Nephron progenitor cell (in vitro differentiated cells): ENCODE results near the gene FCHO2.

ENCODE experiments used
- DNase-seq: peaks from one replicate; pipeline ENCODE4 v3.0.0; 2021
- H3K27ac Mint-ChIP-seq: 2 replicates; pipeline ENCODE4 v1.8.0; 2021; ENCODE audit warnings: mild to moderate bottlenecking, moderate library complexity, mixed read lengths
- H3K27me3 Mint-ChIP-seq: 2 replicates; pipeline ENCODE4 v1.8.0; 2021; ENCODE audit warnings: mild to moderate bottlenecking, low read depth, mixed read lengths; ENCODE audit not compliant: poor library complexity
- H3K36me3 Mint-ChIP-seq: 2 replicates; pipeline ENCODE4 v1.8.0; 2021; ENCODE audit warnings: low read depth, mixed read lengths
- H3K4me1 Mint-ChIP-seq: 2 replicates; pipeline ENCODE4 v1.8.0; 2021; ENCODE audit warnings: mixed read lengths
- H3K4me3 Mint-ChIP-seq: 2 replicates; pipeline ENCODE4 v1.8.0; 2021; ENCODE audit warnings: mild to moderate bottlenecking, moderate library complexity, mixed read lengths
- H3K9me3 Mint-ChIP-seq: 2 replicates; pipeline ENCODE4 v1.8.0; 2021; ENCODE audit warnings: mild to moderate bottlenecking, moderate library complexity, mixed read lengths
- TF ChIP-seq, protein P1 (sequence below): fragments of 200-600 bp; sonication (generic); IDR thresholded peaks from 2 replicates; pipeline ENCODE4 v1.5.0; 2021; ENCODE audit warnings: antibody characterized with exemption

FCHO2 gene, protein sequence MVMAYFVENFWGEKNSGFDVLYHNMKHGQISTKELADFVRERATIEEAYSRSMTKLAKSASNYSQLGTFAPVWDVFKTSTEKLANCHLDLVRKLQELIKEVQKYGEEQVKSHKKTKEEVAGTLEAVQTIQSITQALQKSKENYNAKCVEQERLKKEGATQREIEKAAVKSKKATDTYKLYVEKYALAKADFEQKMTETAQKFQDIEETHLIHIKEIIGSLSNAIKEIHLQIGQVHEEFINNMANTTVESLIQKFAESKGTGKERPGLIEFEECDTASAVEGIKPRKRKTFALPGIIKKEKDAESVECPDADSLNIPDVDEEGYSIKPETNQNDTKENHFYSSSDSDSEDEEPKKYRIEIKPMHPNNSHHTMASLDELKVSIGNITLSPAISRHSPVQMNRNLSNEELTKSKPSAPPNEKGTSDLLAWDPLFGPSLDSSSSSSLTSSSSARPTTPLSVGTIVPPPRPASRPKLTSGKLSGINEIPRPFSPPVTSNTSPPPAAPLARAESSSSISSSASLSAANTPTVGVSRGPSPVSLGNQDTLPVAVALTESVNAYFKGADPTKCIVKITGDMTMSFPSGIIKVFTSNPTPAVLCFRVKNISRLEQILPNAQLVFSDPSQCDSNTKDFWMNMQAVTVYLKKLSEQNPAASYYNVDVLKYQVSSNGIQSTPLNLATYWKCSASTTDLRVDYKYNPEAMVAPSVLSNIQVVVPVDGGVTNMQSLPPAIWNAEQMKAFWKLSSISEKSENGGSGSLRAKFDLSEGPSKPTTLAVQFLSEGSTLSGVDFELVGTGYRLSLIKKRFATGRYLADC

GRCh38 chr5:72955768-72956323 is at the start of gene FCHO2:
Gene FCHO2 (plus strand): TSS chr5:72956041. CDS start chr5:72956097, 56 bp downstream.
- peak within 1 kb of the TSS; percentile 96 for H3K4me3 Mint-ChIP-seq
- TF ChIP-seq, protein P1, sequence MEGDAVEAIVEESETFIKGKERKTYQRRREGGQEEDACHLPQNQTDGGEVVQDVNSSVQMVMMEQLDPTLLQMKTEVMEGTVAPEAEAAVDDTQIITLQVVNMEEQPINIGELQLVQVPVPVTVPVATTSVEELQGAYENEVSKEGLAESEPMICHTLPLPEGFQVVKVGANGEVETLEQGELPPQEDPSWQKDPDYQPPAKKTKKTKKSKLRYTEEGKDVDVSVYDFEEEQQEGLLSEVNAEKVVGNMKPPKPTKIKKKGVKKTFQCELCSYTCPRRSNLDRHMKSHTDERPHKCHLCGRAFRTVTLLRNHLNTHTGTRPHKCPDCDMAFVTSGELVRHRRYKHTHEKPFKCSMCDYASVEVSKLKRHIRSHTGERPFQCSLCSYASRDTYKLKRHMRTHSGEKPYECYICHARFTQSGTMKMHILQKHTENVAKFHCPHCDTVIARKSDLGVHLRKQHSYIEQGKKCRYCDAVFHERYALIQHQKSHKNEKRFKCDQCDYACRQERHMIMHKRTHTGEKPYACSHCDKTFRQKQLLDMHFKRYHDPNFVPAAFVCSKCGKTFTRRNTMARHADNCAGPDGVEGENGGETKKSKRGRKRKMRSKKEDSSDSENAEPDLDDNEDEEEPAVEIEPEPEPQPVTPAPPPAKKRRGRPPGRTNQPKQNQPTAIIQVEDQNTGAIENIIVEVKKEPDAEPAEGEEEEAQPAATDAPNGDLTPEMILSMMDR = peak; percentile 66
- DNase-seq = peak; percentile 100
- H3K9me3 Mint-ChIP-seq = no peaks in the 10 kb centered on the region
- peak within 1 kb of the TSS; percentile 96 for H3K27ac Mint-ChIP-seq
- peaks cover 5% of the 10 kb centered on the region for H3K36me3 Mint-ChIP-seq
- peaks cover 42% of the 10 kb centered on the region for H3K4me1 Mint-ChIP-seq
- H3K27me3 Mint-ChIP-seq = peaks cover 3% of the 10 kb centered on the region

GRCh38 chr5:72906806-72907205 is 49.0 kb upstream of the FCHO2 start:
- Mint-ChIP-seq H3K27ac (no peak overlapping the region), H3K36me3 (peaks cover 64% of the 10 kb centered on the region), H3K4me3 (no peak overlapping the region), H3K27me3 (no peaks in the 10 kb centered on the region), H3K9me3 (no peaks in the 10 kb centered on the region), H3K4me1 (no peaks in the 10 kb centered on the region)
- TF ChIP-seq, protein P1 = no peak
- no peak for DNase-seq

DNA sequence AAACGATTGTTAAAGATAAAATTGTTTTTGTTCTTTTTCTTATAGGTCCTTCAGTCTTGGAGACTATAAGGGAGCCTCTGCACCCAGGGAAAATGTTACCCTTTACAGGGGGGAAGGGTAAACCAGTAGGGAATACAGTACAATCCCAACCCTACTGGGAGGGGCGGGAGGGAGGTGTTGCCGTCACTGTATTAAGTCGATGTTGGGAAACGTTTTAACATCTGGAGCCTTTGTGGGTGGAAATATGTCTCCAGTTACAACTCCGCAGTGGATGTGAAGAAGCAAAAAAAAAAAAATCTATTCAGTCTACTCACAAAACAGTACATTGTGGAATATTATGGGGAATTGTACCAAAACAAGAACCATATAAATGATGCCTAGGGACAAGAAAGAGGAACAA is 47.2 kb upstream of the FCHO2 start:
- DNase-seq = no peak
- TF ChIP-seq, protein P1 = no peak
- H3K4me1 Mint-ChIP-seq = no peaks in the 10 kb centered on the region
- no peaks in the 10 kb centered on the region for H3K27me3 Mint-ChIP-seq
- peaks cover 50% of the 10 kb centered on the region for H3K36me3 Mint-ChIP-seq
- H3K27ac Mint-ChIP-seq = peak overlapping the region; percentile 37
- no peaks in the 10 kb centered on the region for H3K9me3 Mint-ChIP-seq
- no peak overlapping the region for H3K4me3 Mint-ChIP-seq

GRCh38 chr5:72917371-72917776 is 38.5 kb upstream of the FCHO2 start:
- no peaks in the 10 kb centered on the region for H3K9me3 Mint-ChIP-seq
- H3K27ac Mint-ChIP-seq = peak overlapping the region; percentile 2
- TF ChIP-seq, protein P1 = no peak
- no peaks in the 10 kb centered on the region for H3K27me3 Mint-ChIP-seq
- H3K4me1 Mint-ChIP-seq = no peaks in the 10 kb centered on the region
- DNase-seq = no peak
- H3K36me3 Mint-ChIP-seq = peaks cover 5% of the 10 kb centered on the region
- H3K4me3 Mint-ChIP-seq = no peak overlapping the region

DNA sequence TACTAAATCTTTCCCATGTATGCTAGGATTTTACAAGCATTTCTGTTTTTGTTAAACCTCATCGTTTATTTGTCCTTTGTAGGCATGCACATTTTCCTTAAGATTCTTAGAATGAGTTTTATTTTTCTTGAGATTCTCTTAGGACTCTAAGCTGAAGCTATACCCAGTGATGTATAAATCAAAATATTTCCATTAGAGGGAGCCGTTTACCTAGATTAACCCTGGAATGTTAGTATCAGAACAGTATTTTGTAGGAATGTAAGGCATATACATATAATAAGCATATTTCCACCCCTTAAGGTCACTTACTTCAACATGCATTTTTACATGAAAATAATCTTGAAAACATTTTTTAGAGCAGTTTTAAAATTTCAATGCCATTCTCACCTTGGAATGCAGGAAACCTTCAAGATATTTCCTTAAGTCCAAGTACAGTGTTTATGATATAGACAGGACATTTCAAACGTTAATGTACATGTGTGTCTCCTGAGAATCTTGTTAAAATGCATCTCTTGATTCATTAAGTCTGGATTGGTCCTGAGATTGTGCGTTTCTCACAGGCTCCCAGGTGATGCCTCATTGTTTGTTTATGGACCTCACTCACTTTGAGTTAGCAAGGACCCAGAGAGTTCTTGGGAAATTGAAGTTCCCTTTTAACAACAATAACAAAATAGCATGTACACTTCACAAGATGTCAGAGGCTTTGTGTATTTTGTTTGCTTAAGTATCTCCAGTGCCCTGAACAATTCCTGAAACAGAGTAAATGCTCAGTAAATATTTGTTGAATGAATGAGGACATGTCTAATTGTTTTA is 34.9 kb upstream of the FCHO2 start:
- TF ChIP-seq, protein P1 = peak; percentile 7
- Mint-ChIP-seq H3K27ac (no peak overlapping the region), H3K4me3 (no peak overlapping the region), H3K4me1 (no peaks in the 10 kb centered on the region), H3K9me3 (peaks cover 4% of the 10 kb centered on the region), H3K36me3 (peaks cover 6% of the 10 kb centered on the region), H3K27me3 (no peaks in the 10 kb centered on the region)
- no peak for DNase-seq
